Liver (tissue), 3 donors: ENCODE results near the gene GSK3B.

Source experiments
- EGR1 ChIP-seq, 2 donors: IDR thresholded peaks; 2 replicates each; pipeline ENCODE4 v1.6.1; 2016 to 2018; ENCODE audit warnings: antibody characterized with exemption in 2 of 2, low read depth in 2 of 2
- GABPA ChIP-seq, 2 donors: IDR thresholded peaks in 1 of 2; conservative IDR thresholded peaks in 1 of 2; 2 replicates each; pipeline ENCODE4 v1.6.1; 2016; ENCODE audit warnings: antibody characterized with exemption in 2 of 2, mild to moderate bottlenecking in 1 of 2, moderate library complexity in 1 of 2
- JUND ChIP-seq, 2 donors: IDR thresholded peaks; 2 replicates each; pipeline ENCODE4 v1.6.1; 2016; ENCODE audit warnings: antibody characterized with exemption in 2 of 2
- RAD21 ChIP-seq, 2 donors: IDR thresholded peaks; 2 replicates each; pipeline ENCODE4 v1.6.1; 2016; ENCODE audit warnings: antibody characterized with exemption in 2 of 2, mild to moderate bottlenecking in 2 of 2
- YY1 ChIP-seq: IDR thresholded peaks from 2 replicates; pipeline ENCODE4 v1.6.1; 2016; ENCODE audit warnings: antibody characterized with exemption, mild to moderate bottlenecking
- TF ChIP-seq, protein P1 (sequence below): fragments of 150-350 bp; IDR thresholded peaks from 2 replicates; pipeline ENCODE4 v1.5.1; 2017; ENCODE audit warnings: improper control_type of control experiment, low read depth, low read length; ENCODE audit not compliant: missing input control
- TF ChIP-seq, protein P2 (sequence below): IDR thresholded peaks from 2 replicates; pipeline ENCODE4 v1.6.1; 2016; ENCODE audit warnings: antibody characterized with exemption
- TF ChIP-seq, protein P3 (sequence below): IDR thresholded peaks from 2 replicates; pipeline ENCODE4 v1.6.1; 2016; ENCODE audit warnings: antibody characterized with exemption, mild to moderate bottlenecking
- TF ChIP-seq, protein P4 (sequence below): IDR thresholded peaks from 2 replicates; pipeline ENCODE4 v1.6.1; 2016; ENCODE audit warnings: antibody characterized with exemption
- donor health status: healthy.
- donor health status: healthy.

DNA sequence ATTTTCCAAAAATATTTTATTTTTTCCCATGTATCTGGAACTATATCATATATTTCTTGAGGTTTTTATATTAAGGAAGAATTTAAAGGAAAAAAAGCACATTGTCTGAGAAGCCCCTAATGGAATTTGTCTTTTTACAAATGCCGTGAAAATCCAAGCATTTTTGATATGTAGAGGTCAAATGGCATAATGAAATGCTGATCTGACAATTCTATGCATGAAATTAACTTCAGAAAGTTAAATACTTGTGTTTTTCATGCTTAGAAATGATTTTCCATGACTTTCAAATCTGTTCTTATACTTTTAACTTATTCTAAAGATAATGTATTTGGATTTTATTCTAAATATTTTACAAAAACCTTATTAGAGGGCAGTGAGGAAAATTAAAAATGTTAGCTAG, 193.1 kb downstream of the GSK3B start:
- TF ChIP-seq YY1 (no peak), EGR1 (IDR thresholded peaks at IDR 0.05; ENCODE audit: low read depth in 2 of 2) (no peak), JUND (IDR thresholded peaks at IDR 0.05) (no peak), RAD21 (IDR thresholded peaks at IDR 0.05) (no peak), GABPA (IDR thresholded peaks at IDR 0.05 in 1 of 2, conservative IDR thresholded peaks at IDR 0.05 in 1 of 2) (no peak)
- TF ChIP-seq, protein P1, sequence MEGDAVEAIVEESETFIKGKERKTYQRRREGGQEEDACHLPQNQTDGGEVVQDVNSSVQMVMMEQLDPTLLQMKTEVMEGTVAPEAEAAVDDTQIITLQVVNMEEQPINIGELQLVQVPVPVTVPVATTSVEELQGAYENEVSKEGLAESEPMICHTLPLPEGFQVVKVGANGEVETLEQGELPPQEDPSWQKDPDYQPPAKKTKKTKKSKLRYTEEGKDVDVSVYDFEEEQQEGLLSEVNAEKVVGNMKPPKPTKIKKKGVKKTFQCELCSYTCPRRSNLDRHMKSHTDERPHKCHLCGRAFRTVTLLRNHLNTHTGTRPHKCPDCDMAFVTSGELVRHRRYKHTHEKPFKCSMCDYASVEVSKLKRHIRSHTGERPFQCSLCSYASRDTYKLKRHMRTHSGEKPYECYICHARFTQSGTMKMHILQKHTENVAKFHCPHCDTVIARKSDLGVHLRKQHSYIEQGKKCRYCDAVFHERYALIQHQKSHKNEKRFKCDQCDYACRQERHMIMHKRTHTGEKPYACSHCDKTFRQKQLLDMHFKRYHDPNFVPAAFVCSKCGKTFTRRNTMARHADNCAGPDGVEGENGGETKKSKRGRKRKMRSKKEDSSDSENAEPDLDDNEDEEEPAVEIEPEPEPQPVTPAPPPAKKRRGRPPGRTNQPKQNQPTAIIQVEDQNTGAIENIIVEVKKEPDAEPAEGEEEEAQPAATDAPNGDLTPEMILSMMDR = no peak
- TF ChIP-seq, protein P2, sequence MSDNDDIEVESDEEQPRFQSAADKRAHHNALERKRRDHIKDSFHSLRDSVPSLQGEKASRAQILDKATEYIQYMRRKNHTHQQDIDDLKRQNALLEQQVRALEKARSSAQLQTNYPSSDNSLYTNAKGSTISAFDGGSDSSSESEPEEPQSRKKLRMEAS = no peak
- TF ChIP-seq, protein P3, sequence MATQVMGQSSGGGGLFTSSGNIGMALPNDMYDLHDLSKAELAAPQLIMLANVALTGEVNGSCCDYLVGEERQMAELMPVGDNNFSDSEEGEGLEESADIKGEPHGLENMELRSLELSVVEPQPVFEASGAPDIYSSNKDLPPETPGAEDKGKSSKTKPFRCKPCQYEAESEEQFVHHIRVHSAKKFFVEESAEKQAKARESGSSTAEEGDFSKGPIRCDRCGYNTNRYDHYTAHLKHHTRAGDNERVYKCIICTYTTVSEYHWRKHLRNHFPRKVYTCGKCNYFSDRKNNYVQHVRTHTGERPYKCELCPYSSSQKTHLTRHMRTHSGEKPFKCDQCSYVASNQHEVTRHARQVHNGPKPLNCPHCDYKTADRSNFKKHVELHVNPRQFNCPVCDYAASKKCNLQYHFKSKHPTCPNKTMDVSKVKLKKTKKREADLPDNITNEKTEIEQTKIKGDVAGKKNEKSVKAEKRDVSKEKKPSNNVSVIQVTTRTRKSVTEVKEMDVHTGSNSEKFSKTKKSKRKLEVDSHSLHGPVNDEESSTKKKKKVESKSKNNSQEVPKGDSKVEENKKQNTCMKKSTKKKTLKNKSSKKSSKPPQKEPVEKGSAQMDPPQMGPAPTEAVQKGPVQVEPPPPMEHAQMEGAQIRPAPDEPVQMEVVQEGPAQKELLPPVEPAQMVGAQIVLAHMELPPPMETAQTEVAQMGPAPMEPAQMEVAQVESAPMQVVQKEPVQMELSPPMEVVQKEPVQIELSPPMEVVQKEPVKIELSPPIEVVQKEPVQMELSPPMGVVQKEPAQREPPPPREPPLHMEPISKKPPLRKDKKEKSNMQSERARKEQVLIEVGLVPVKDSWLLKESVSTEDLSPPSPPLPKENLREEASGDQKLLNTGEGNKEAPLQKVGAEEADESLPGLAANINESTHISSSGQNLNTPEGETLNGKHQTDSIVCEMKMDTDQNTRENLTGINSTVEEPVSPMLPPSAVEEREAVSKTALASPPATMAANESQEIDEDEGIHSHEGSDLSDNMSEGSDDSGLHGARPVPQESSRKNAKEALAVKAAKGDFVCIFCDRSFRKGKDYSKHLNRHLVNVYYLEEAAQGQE = no peak
- TF ChIP-seq, protein P4, sequence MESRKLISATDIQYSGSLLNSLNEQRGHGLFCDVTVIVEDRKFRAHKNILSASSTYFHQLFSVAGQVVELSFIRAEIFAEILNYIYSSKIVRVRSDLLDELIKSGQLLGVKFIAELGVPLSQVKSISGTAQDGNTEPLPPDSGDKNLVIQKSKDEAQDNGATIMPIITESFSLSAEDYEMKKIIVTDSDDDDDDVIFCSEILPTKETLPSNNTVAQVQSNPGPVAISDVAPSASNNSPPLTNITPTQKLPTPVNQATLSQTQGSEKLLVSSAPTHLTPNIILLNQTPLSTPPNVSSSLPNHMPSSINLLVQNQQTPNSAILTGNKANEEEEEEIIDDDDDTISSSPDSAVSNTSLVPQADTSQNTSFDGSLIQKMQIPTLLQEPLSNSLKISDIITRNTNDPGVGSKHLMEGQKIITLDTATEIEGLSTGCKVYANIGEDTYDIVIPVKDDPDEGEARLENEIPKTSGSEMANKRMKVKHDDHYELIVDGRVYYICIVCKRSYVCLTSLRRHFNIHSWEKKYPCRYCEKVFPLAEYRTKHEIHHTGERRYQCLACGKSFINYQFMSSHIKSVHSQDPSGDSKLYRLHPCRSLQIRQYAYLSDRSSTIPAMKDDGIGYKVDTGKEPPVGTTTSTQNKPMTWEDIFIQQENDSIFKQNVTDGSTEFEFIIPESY = no peak
